GM12864 (cell line): ENCODE data around the gene ZFC3H1.

Experiments
- DNase-seq: peaks from one replicate; pipeline ENCODE4 v3.0.0-alpha.2; 2011; ENCODE audit warnings: low read depth
- H3K4me3 ChIP-seq: 2 replicates; pipeline ENCODE4 v1.5.1; 2011; ENCODE audit warnings: mild to moderate bottlenecking, low read depth, low read length, control low read depth
- CTCF ChIP-seq: IDR thresholded peaks from 2 replicates; pipeline ENCODE4 v1.5.1; 2011; ENCODE audit warnings: low read depth, mild to moderate bottlenecking, moderate library complexity, low read length, control low read depth, inconsistent platforms; ENCODE audit errors: missing control alignments

ZFC3H1 gene

GRCh38 chr12:71655907-71656306 is 7.7 kb downstream of the ZFC3H1 start:
- no peak overlapping the region for H3K4me3 ChIP-seq

GRCh38 chr12:71655495-71655894 is 8.2 kb downstream of the ZFC3H1 start:
- no peak for DNase-seq
- H3K4me3 ChIP-seq = no peak overlapping the region
- TF ChIP-seq CTCF = no peak

More at GRCh38 chr12:71655907-71656306, 7.7 kb downstream of the ZFC3H1 start:
- DNase-seq = no peak
- no peak for TF ChIP-seq CTCF

- no peak for TF ChIP-seq CTCF
- DNase-seq = no peak
- H3K4me3 ChIP-seq = no peak overlapping the region
These were observed 9.4 kb downstream of the ZFC3H1 start for GRCh38 chr12:71654200-71654599.

GRCh38 chr12:71653137-71653536 is 10.5 kb downstream of the ZFC3H1 start:
- H3K4me3 ChIP-seq = no peak overlapping the region
- TF ChIP-seq CTCF = no peak
- no peak for DNase-seq

GRCh38 chr12:71652656-71653055 is 11.0 kb downstream of the ZFC3H1 start:
- no peak for TF ChIP-seq CTCF
- no peak for DNase-seq

GRCh38 chr12:71649401-71649800 is 14.2 kb downstream of the ZFC3H1 start:
- TF ChIP-seq CTCF = no peak
- no peak for DNase-seq

More at GRCh38 chr12:71652656-71653055, 11.0 kb downstream of the ZFC3H1 start:
- no peak overlapping the region for H3K4me3 ChIP-seq

GRCh38 chr12:71648537-71648936 is 15.1 kb downstream of the ZFC3H1 start:
- no peak for DNase-seq
- no peak for TF ChIP-seq CTCF

More at GRCh38 chr12:71649401-71649800, 14.2 kb downstream of the ZFC3H1 start:
- H3K4me3 ChIP-seq = no peak overlapping the region

More at GRCh38 chr12:71648537-71648936, 15.1 kb downstream of the ZFC3H1 start:
- H3K4me3 ChIP-seq = no peak overlapping the region
